Neural crest cell (in vitro differentiated cells): ENCODE measurements around the gene UBL3. TPM values are rescaled to one million over a fixed set of nuclear protein-coding genes. Genes with fewer than 3 reads are reported as not detected.

Experiments
- DNase-seq: peaks from one replicate; pipeline ENCODE4 v3.0.0; 2021; ENCODE audit warnings: low read depth, mixed read lengths, low spot score
- H3K27ac Mint-ChIP-seq: one replicate; pipeline ENCODE4 v1.8.0; 2021; ENCODE audit warnings: mild to moderate bottlenecking, mixed read lengths; ENCODE audit not compliant: unreplicated experiment
- H3K27me3 Mint-ChIP-seq: 2 replicates; pipeline ENCODE4 v1.8.0; 2021; ENCODE audit warnings: low read depth, mild to moderate bottlenecking, mixed read lengths
- H3K36me3 Mint-ChIP-seq: 2 replicates; pipeline ENCODE4 v1.8.0; 2021; ENCODE audit warnings: low read depth, mild to moderate bottlenecking, mixed read lengths
- H3K4me1 Mint-ChIP-seq: 2 replicates; pipeline ENCODE4 v1.8.0; 2021; ENCODE audit warnings: mixed read lengths
- H3K4me3 Mint-ChIP-seq: one replicate; pipeline ENCODE4 v1.8.0; 2021; ENCODE audit warnings: mild to moderate bottlenecking, mixed read lengths
- H3K9me3 Mint-ChIP-seq: 2 replicates; pipeline ENCODE4 v1.8.0; 2021; ENCODE audit warnings: mixed read lengths
- total RNA-seq: library from RNA; stranded (reverse); gene quantifications from 2 replicates; pipeline ENCODE4 v1.2.1, GENCODE V29; 2021
- TF ChIP-seq, protein P1 (sequence below): fragments of 200-600 bp; sonication (generic); conservative IDR thresholded peaks from 2 replicates; pipeline ENCODE4 v1.5.0; 2021; ENCODE audit warnings: antibody characterized with exemption, mild to moderate bottlenecking

Gene UBL3
- total RNA-seq, 1 donor from 2014 or later = 35.5 TPM

DNA sequence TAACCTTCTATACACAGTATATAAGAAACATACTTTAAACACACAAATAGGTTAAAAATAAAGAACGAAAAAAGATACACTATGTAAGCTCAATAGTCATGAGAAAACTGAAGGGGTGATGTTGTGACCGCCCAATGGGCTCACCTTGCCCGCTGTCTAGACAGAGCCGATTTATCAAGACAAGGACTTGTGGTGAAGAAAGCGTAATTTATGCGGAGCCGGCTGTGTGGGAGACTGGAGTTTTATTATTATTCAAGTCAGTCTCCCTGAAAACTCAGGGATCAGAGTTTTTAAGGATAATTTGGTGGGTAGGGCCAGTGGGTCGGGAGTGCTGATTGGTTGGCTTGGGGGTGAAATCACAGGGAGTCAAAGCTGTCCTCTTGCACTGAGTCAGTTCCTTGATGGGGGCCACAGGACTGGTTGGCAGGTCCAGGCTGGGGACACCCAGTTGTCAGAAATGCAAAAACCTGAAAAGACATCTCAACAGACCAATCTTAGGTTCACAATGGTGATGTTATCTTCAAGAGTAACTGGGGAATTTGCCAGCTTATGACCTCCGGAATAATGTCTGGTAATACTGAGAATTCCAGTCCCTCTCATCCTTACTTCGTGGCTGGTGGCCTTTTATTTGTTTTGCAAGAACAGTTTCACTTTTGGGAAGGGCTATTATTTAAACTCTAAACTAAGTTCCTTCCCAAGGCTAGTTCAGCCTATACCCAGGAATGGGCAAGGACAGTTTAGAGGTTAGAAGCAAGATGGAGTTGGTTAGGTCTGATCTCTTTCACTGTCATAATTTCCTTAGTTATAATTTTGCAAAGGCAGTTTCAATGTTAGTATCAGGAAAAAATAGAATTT lies 96.6 kb downstream of the UBL3 start:
- no peak for DNase-seq

DNA sequence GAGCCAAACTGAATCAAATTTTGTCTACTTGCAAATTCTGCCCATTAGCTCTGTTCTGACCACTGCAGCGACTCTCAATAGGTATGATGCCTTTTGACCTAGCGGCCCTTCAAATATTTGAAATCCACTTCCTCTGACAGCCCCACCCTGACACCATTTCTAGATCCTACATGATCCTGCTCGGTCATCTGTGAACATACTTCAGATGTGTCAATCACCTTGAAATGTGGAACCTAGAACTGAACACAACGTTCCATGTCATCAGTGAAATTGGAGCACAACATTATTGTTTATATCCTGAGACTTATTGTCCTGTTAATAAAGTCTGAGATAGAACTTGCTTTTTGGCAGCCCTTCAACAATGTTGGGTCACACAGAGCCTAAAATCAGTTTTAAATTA lies 98.2 kb downstream of the UBL3 start:
- Mint-ChIP-seq H3K27me3 (no peaks in the 10 kb centered on the region), H3K27ac (no peak overlapping the region), H3K36me3 (no peaks in the 10 kb centered on the region), H3K4me3 (no peak overlapping the region), H3K9me3 (no peaks in the 10 kb centered on the region), H3K4me1 (peaks cover 19% of the 10 kb centered on the region)
- no peak for DNase-seq
- TF ChIP-seq, protein P1, sequence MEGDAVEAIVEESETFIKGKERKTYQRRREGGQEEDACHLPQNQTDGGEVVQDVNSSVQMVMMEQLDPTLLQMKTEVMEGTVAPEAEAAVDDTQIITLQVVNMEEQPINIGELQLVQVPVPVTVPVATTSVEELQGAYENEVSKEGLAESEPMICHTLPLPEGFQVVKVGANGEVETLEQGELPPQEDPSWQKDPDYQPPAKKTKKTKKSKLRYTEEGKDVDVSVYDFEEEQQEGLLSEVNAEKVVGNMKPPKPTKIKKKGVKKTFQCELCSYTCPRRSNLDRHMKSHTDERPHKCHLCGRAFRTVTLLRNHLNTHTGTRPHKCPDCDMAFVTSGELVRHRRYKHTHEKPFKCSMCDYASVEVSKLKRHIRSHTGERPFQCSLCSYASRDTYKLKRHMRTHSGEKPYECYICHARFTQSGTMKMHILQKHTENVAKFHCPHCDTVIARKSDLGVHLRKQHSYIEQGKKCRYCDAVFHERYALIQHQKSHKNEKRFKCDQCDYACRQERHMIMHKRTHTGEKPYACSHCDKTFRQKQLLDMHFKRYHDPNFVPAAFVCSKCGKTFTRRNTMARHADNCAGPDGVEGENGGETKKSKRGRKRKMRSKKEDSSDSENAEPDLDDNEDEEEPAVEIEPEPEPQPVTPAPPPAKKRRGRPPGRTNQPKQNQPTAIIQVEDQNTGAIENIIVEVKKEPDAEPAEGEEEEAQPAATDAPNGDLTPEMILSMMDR = no peak

More for the DNA sequence above, 96.6 kb downstream of the UBL3 start:
- peaks cover 24% of the 10 kb centered on the region for H3K4me1 Mint-ChIP-seq
- no peaks in the 10 kb centered on the region for H3K36me3 Mint-ChIP-seq
- H3K4me3 Mint-ChIP-seq = no peak overlapping the region
- no peaks in the 10 kb centered on the region for H3K27me3 Mint-ChIP-seq
- H3K9me3 Mint-ChIP-seq = no peaks in the 10 kb centered on the region
- TF ChIP-seq, protein P1 = no peak
- no peak overlapping the region for H3K27ac Mint-ChIP-seq

DNA sequence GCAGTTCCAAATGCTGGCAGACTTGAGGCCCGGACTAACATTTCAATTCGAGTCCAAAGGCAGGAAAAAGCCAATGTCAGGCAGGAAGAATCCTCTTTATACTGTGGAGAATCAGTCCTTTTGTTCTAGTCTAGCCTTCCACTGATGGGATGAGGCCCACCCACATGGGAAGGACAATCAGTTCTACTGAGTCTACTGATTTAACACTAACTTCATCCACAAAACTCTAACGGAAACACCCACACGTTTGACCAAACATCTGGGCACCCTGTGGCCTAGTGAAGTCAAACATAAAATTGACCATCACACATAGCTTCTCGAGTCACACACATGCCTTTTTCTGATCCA lies 100.3 kb downstream of the UBL3 start:
- H3K36me3 Mint-ChIP-seq = no peaks in the 10 kb centered on the region
- peaks cover 19% of the 10 kb centered on the region for H3K4me1 Mint-ChIP-seq
- H3K27ac Mint-ChIP-seq = no peak overlapping the region
- H3K4me3 Mint-ChIP-seq = no peak overlapping the region
- TF ChIP-seq, protein P1 = no peak
- H3K9me3 Mint-ChIP-seq = no peaks in the 10 kb centered on the region
- DNase-seq = no peak
- no peaks in the 10 kb centered on the region for H3K27me3 Mint-ChIP-seq

DNA sequence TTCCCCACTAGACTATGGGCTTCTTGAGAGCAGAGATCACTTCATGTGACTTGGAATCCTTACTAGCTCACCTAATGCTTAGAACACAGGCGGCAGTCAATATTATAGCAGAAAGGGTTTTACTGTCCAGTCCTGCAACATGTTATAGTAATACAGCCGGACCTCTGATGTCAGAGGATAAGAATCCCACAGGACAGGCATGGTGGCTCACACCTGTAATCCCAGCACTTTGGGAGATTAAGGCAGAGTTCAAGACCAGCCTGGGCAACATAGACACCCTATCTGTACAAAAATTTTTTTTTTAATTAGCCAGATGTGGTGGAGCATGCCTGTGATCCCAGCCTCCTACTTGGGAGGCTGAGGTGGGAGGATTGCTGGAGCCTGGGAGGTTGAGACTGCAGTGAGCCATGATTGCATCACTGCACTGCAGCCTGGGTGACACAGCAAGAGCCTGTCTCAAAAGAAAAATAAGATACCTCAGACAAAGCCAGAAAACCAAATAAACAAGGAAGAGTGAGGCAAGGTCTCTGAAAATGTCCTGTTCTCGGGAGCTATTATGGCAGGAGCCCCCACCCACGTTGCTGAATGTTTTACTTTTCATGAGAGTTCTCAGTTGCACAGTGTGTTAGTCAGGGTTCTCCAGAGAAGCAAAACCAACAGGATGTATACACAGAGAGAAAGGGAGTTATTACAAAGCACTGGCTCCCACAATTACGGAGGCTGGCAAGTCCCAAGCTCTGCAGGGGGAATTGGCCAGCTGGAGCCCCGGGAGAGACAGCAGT lies 100.8 kb downstream of the UBL3 start:
- Mint-ChIP-seq H3K4me1 (peaks cover 16% of the 10 kb centered on the region), H3K9me3 (no peaks in the 10 kb centered on the region), H3K36me3 (no peaks in the 10 kb centered on the region), H3K27ac (no peak overlapping the region), H3K4me3 (no peak overlapping the region), H3K27me3 (no peaks in the 10 kb centered on the region)
- TF ChIP-seq, protein P1 = no peak
- DNase-seq = no peak

DNA sequence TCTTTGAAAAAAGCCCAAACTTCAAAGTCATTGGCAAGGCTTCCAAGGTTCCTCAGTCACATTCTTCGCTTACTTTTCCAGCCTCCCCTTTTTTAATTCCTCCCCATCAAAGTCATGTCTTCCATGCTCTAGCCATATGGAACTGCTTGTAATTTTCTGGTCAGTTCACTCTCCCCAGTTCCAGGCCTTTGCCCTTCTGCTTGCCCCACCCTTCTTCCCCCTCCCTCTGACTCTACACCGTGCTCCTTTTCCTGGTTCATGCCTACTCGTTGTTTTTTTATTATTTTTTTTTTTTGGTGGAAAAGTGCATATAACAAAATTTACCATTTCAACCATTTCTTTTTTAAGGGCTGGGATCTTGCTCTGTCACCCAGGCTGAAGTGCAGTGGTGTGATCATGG lies 102.3 kb downstream of the UBL3 start:
- Mint-ChIP-seq H3K9me3 (no peaks in the 10 kb centered on the region), H3K27me3 (no peaks in the 10 kb centered on the region), H3K4me3 (no peak overlapping the region), H3K36me3 (no peaks in the 10 kb centered on the region), H3K27ac (no peak overlapping the region), H3K4me1 (peaks cover 11% of the 10 kb centered on the region)
- no peak for DNase-seq
- TF ChIP-seq, protein P1 = no peak
